Cerebellar nuclear complex (tissue), 1 donor: Measurements from ENCODE around the gene PLCD3.

Experiments
- DNase-seq, 2 experiments: peaks; one replicate each; lab custom pipeline; 2025; lab: John Stamatoyannopoulos, UW

Gene PLCD3

DNA sequence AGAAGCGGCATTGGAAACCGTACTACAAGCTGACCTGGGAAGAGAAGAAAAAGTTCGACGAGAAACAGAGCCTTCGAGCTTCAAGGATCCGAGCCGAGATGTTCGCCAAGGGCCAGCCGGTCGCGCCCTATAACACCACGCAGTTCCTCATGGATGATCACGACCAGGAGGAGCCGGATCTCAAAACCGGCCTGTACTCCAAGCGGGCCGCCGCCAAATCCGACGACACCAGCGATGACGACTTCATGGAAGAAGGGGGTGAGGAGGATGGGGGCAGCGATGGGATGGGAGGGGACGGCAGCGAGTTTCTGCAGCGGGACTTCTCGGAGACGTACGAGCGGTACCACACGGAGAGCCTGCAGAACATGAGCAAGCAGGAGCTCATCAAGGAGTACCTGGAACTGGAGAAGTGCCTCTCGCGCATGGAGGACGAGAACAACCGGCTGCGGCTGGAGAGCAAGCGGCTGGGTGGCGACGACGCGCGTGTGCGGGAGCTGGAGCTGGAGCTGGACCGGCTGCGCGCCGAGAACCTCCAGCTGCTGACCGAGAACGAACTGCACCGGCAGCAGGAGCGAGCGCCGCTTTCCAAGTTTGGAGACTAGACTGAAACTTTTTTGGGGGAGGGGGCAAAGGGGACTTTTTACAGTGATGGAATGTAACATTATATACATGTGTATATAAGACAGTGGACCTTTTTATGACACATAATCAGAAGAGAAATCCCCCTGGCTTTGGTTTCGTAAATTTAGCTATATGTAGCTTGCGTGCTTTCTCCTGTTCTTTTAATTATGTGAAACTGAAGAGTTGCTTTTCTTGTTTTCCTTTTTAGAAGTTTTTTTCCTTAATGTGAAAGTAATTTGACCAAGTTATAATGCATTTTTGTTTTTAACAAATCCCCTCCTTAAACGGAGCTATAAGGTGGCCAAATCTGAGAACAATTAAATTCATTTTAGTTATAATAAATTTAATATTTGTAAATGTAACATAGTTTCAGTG lies 17.7 kb upstream of the PLCD3 start:
- DNase-seq = no peak

DNA sequence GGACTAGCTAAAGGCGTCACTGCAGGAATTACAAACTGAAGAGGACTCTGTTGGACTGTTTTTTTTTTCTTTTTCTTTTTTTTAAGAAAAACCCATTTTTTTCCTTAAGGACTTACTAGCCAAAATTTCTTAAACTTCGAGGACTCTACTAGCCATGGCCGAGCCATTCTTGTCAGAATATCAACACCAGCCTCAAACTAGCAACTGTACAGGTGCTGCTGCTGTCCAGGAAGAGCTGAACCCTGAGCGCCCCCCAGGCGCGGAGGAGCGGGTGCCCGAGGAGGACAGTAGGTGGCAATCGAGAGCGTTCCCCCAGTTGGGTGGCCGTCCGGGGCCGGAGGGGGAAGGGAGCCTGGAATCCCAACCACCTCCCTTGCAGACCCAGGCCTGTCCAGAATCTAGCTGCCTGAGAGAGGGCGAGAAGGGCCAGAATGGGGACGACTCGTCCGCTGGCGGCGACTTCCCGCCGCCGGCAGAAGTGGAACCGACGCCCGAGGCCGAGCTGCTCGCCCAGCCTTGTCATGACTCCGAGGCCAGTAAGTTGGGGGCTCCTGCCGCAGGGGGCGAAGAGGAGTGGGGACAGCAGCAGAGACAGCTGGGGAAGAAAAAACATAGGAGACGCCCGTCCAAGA lies 16.8 kb upstream of the PLCD3 start:
- DNase-seq = peak; percentile 18 to 55

DNA sequence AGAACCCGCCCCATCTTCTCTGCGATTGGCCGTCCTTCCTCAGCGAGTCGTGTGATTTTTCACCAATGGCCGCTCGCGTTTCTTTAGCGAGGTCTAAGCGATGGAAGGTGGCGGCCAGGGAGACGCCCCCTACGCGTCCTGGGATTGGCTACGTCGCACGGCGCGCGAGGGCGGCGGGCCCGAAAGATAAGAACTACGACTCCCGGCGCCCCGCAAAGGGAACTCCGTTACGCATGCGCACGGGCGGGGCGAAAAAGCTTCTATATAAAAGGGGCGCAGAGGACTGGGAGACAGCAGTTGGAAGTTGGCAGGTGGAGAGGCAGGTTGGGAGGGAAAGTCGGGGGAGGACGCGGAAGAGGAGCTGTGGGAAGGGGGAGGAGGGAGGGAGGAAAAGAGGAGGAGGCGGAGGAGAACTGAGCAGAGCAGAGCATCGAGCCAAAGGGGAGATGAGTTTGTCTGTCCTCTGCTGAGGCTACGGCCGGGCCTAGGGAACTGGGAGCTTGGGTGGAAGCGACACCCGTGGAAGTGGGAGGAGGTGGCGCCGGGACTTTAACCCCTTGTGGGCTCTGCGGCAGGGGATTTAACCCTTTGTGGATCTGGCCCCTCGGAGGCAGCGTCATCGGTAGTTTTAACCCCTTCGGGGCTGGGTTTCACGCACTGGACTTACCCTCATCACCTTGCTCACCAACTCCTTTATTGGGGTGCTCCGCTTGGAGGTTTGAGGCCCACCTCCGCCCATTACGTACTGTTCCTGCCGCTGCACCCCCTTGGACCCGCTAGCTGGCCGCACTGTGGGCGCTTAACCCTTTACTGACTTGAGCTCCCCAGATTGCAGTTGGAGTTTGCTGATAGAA lies 16.1 kb upstream of the PLCD3 start, which contains the start of gene HEXIM1:
Gene HEXIM1 (plus strand): TSS at position 293 of the 854 bp plus-strand sequence. CDS start 716 bp downstream, outside the sequence.
- peak; percentile 94 to 96 for DNase-seq

DNA sequence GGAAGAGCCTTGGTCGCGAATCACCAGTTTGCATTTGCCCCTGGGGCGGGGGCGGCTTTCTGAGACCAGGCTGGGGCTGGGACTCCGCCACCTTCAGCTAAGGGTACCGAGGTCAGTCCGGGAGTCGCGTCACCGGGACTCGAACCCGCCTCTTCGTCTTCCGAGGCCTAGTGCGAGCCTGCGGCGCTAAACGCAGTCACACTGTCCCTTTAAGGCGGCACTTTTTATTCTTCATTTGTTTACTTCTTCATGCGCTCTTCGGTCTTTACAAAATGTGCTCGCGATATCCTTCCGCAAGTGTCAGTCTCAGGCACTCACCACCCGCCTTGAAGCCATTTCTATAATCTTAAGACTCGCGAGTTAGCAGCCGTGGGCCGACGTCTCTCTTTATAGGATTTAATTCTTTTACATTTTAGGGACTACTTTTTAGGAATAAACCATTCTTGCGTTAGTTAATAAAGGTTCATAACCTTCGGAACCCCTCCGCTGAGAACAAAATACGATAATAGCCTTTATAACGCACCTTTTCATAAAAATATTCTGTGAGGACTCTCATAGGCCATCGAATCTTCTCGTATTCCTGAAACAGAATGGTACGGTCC lies 15.4 kb upstream of the PLCD3 start:
- peak in 1 of 2 experiments; percentile 67 for DNase-seq

DNA sequence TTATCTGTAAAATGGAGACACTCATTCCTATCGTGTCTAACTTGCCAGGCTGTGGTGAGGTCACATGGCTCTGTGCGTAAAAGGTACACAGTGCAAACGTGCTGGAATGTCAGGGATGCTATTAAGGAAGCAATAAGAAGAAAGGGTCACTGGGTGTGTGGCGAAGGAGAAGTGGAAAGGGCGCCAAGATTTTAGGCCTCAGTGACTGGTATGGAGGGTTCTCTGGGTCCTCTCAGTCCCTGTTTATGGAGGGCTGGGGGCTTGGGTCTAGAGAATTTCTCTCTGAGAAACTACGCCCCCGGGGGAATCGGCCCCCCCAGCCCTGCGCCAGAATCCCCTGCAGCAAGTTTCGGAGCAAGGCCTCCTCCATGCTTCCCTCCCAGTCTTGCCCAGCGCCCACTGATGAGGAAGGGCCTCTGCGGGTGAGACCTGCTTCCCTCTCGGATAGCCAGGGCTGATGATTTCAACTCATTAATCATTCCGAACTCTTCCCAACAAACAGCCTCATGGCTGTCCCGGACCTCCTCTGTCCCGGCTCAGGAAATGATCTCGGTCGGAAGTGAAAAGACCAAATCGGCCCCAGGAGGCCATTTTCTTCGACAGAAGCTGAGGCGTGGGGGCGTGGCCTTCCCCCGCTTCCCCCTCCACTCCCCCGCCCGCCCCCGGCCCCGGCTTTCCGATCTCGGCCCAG lies 14.7 kb upstream of the PLCD3 start:
- no peak for DNase-seq

DNA sequence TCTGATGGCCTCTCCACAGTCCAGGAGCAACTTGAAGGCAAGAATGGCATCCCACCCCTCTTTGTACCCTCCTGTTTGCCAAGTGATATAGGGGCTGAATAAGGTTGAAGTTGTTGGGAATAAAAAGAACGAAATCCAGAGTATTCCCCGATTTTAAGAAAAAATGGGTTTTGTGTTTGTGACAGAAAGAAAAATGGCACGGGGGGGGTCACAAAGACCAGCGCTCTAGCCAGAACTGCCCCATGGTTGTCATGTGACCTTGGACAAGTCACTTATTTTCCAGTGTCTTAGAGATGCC lies 14.2 kb upstream of the PLCD3 start:
- DNase-seq = no peak

DNA sequence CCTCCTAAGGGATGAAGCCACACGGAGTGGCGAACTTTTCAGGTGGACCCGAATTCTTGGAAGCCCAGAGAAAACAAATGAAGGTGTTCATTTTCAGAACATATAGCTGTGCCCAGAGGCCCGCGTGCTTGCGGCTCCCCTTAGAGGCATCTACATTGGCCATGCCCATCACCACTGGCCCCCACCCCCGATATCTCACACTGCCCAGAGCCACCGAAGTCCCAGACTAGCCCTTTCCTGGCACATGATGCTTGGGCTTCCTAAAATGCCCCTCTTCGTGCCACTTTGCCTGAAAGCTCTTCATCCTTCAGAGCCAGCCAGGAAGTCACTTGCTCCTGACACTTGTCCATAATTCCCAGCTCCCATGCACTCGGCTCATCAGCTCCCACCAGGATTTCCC lies 13.9 kb upstream of the PLCD3 start:
- DNase-seq = no peak

DNA sequence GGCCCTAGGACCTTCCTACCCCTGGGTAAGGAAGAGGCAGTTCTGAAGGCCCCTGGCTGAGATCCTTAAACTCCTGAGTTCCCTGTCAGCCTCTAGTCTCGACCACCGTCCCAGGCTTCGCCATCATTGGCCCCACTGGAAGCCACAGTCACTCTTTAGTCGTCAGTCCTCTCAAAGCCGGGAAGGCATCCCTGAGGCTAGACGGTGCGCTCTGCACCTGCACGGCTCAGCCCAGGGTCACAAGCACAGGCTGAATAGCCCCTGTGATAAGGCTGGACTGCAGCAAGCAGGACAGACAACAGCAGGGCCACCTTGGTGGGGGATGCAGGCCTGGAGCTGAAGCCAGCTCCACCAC lies 12.7 kb upstream of the PLCD3 start:
- DNase-seq = no peak

DNA sequence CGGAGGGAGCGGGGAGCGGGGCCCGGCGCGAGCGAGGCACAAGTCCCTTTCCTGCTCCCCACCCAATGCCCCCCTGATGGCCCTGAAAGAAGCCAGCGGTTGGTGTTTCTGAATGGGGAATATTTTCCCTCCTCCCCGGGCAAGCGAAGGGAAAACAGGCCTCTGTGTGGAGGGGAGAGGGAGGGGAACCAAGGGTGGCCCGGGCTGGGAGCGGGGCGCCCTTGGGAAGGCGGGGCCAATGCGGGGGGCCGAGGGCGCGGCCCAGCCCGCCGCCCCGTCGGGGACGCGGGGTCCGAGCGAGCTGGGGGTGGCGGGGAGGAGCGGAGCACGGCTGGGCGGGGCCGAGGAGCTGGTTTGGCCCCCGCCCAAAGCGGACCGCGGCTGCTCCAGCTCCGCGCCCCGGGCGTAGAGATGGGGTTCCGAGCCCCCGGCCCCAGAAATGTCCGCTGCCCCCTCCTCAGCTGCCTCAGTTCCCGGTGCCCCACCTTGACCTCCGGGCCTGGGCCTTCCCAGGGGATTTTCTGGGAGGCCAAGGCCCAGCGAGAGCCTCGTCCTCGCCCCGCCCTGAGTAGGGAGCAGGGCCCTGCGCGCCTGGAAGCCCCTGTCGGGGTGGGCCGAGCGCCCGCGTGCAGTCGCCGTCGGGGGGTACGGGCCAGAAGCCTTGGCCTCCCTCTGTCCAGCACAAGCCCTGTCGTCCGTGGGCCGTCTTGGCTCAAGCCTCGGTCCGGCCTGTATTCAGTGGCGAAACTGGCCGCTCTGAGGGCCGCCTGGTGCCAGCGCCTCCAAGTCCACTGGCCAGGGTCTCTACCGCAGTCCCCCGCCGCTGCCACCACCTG lies 12.1 kb upstream of the PLCD3 start:
- no peak for DNase-seq

DNA sequence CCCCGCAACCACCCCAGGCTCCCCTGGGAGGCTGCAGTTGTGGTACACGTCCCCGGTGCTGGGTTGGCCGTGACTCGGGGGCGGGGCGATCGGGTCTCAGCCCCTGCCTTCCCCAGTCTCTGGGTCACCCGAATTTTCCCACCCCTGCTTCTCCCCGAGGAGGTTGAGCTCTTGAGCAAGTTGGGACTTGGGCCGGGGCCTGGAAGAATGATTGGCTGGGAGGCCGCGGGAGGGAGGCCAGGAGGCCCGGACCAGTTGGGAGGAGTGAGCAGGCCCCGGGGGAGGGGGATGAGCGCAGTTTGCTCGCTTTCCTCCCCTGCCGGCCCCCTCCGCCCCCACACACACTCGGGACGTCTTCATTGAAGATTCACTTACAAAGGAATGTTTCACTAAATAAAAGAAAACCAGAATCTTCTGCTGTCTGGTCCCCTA lies 11.5 kb upstream of the PLCD3 start:
- DNase-seq = no peak

DNA sequence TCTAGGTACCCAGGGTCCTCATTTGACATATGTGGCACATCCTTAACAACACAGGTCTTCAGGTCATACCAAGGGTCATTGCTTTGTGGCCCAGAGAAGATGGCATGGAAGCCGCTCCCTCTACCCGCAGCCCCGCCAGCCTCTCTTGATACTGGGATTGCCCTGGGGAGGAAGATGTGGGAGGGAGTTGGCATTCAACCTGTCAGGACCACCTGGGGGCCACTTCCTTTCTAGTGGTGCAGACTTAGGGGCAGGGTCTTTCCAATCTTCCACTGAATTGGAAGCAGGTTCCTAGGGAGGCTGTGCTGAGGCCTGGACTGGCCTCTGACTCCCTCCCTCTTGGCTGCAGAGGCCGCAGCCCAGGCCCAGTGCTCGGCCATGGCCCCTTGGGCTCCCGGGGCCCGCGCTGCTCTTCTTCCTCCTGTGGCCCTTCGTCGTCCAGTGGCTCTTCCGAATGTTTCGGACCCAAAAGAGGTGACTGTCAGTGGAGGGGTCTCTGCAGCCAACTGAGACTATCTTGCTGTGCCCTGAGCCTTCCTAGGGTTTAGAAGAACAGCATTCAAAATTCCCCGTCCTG lies 10.9 kb upstream of the PLCD3 start:
- no peak for DNase-seq

DNA sequence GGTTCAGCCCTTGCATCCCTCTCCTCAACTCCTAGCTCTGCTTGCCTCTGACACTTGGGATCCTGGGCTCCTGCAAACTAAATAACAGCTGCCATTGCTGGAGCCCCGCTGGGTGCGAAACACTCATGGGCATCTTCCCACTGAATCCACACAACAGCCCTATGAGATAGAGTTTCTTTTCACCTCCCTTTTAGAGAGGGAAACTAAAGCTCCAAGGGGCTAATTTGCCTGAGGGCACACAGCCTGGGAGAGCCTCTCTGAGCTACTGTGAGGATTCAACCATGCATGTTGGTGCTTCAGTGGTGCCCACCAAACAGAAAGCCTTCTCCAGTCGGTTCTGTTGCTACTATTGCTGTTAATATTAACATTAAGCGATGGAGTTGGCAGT lies 7.2 kb upstream of the PLCD3 start:
- no peak for DNase-seq

DNA sequence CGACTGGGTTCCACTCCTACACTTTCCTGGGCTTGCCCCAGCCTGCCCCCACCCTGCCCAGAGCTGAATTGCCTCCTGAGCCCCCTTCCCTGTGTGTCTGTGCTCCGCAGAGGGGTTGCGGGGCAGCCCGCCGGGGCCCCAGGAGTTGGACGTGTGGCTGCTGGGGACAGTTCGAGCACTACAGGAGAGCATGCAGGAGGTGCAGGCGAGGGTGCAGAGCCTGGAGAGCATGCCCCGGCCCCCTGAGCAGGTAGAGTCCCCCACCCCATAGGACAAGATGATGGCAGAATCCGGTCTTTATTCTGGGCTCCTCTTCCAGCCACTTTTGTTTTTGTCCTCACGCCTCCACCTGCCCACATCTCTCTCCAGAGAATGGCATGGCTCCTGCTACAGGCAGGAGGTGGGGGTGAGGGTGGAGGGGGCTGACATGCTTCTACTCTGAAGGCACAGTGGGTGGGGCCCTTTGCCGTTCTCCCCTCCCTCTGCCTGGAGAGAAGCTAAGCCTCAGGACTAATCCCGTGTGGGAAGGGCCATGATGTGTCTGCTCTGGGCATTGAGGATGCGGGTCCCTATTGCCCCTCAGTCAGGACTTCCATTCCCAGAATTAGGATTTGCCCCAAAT lies 6.7 kb upstream of the PLCD3 start:
- DNase-seq = no peak

DNA sequence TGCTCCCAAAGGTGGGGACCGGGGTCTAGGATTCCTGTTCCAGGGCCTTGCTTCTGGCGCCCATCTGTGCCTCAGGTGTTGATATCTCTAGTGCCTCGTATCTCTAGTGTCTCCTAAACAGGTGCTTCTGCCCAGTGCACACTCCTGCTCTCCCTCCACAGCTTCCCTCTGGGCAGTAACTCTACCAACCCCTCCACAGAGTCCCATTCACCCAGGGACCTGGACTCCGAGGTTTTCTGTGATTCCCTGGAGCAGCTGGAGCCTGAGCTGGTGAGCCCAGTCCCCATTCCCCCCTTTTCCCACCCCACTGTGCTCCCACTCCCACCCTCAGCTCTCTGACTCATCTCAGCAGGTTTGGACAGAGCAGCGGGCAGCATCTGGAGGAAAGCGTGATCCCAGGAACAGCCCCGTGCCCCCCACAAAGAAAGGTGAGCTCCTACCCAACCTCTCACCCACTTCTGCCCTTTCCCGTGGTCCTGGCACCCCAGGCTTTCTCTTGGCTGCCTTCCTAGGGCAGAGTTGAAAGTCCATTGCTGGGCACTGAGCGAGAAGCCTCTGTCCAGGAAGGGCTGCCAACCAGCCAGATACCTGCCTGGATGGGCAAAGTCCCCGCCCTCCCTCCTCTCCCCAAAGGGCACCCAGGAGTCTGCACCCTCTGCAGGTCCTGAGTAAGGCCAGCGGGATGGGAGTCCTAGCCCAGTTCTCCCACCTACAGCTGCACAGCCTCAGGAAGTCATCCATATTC lies 5.4 kb upstream of the PLCD3 start:
- no peak for DNase-seq

DNA sequence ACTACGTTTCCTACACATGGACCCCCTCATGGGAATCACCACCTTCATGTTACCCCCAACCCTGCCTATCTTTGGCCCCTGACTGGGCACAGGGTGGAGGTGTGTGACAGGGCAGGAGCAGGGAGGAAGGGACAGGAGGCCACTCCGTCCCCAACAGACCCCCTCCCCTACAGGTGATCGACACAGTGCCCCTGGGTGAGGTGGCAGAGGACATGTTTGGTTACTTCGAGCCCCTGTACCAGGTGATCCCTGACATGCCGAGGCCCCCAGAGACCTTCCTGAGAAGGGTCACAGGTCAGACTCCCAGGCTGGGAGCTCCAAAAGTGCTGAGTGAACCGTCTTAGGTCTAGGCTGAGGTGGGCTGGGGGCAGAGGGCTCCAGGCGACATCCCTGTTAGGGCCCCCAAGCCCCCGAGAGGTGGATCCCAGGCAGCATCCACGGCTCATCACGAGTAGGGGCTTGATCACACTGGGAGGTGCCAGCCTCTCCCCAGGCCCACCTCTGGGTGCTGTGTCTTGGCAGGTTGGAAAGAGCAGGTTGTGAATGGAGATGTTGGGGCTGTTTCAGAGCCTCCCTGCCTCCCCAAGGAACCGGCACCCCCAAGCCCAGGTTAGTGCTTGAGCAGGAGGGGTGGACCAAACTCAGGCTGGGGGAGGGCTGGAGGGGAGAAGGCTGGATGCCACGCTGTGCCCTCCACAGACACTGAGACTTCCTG lies 4.7 kb upstream of the PLCD3 start:
- DNase-seq = no peak

DNA sequence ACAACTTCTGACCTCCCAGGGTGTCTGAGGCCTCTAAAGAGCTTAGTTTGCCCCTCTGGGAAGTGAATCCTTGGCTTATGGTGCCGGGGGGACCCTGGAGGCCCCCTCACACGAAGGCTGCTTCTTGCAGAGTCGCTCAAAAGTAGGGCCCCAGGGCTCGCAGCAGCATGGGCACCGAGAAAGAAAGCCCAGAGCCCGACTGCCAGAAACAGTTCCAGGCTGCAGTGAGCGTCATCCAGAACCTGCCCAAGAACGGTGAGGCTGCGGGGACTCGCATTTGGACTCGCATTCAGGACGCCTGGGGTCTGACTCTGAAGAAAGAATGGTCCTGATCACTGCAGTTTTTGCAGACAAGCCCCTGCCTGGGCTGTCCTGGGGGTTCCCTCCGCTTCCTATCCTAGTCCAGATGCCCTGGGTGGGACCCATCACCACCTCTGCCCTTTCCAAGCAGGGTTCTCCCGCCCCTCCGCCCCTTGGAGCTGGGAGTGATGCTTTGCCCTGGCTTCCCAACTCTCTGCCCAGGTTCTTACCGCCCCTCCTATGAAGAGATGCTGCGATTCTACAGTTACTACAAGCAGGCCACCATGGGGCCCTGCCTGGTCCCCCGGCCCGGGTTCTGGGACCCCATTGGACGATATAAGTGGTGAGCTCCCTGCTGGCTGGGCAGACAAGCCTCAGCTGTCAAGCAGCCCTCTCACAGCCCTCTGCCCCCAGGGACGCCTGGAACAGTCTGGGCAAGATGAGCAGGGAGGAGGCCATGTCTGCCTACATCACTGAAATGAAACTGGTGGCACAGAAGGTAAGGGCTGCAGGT lies 3.9 kb upstream of the PLCD3 start:
- DNase-seq = no peak

DNA sequence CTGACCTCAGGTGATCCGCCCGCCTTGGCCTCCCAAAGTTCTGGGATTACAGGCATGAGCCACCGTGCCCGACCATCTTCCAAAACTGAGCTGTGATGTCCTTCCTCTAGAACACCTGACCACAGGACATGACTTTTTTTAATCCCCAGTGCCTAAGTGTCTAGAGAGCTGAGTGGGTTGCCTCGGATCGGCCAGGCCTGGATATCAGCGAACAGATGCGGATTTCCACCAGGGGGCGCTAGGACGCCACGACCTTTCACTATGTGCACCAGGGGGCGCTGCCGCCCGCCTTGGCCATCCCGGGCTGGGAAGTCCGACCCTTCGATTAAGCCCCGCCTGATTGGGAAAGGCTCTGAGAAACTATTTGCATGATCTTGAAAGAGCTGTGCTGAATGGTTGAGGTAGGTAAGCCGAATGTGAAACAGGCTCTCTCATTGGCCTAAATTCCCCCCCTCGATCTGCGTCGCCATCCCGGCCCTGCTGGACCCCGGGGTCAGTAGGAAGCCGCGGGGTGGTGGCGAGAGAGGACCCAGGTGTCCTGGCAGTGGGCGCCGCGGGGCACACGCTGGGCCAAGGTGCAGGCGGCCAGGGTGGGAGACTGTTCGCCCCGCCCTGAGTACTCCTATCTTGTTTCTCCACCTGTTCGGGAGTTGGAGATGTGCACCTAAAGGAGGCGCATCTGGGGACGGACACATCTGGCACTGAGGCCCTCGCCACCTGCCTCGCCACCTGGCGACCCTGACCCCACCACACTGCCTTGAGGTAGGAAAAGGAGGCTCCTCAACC lies 3.1 kb upstream of the PLCD3 start, which contains the start of gene ACBD4:
Gene ACBD4 (plus strand): TSS at position 496 of the 786 bp plus-strand sequence. CDS start 458 bp downstream, outside the sequence.
- DNase-seq = peak; percentile 66 to 94
